Measurements from ENCODE around the gene RAD9A. TPM values are rescaled to one million over a fixed set of nuclear protein-coding genes. Genes with fewer than 3 reads are reported as not detected.

Gene RAD9A
- polyA plus RNA-seq, 1 of the 3 experiments (the other 2 are of a cell fraction), result 22.3 TPM

DNA sequence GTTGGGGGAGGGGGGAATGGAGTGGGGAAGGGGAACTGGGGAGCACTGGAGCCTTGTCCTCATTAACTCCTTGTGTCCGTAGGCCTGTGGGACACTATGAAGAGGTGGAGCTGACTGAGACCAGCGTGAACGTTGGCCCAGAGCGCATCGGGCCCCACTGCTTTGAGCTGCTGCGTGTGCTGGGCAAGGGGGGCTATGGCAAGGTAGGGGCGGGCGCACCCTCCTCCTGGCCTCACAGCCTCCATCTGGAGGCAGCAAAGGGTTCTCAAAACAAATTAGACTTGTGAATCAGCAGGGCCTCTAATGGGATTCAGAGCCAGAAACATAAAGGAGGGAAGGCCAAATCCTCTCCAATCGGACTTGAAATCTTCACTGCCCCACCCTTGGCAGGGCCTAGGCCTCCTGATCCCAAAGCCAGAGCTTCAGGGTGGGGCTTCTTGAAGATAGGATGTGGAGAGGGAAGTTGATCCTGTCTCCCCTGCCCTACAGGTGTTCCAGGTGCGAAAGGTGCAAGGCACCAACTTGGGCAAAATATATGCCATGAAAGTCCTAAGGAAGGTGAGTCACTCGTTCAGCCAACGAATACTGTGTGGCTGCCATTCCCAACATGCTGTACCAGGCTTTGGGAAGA lies 37.4 kb downstream of the RAD9A start:
- no peak for DNase-seq
- Histone ChIP-seq H3K27me3 (ENCODE audit: insufficient read depth) (no peaks in the 10 kb centered on the region), H3K4me2 (peak overlapping the region; percentile 99), H3K79me2 (ENCODE audit: insufficient read depth) (peaks cover 28% of the 10 kb centered on the region), H3K9ac (peak overlapping the region; percentile 92), H3K9me3 (no peaks in the 10 kb centered on the region), H3K27ac (ENCODE audit: low read depth in 2 of 2, low read length in 1 of 2) (peak overlapping the region in 1 of 2 experiments; percentile 40; a peak in 2 of 4 replicates), H3F3A (replicated peaks; ENCODE audit: insufficient read depth) (no peaks in the 10 kb centered on the region), H3K4me1 (ENCODE audit: control insufficient read depth in 1 of 2, insufficient read depth in 2 of 2, low read depth in 1 of 2, low read length in 1 of 2) (peaks cover 3 to 10% of the 10 kb centered on the region in 2 experiments; a peak in 1 of 4 replicates), H3K4me3 (ENCODE audit: low read depth in 2 of 2, low read length in 1 of 2) (peak overlapping the region; percentile 76 to 85), H3K36me3 (replicated peaks in 1 of 2; ENCODE audit: control insufficient read depth in 1 of 2, insufficient read depth in 2 of 2, low read length in 1 of 2) (peaks cover 3 to 25% of the 10 kb centered on the region in 2 experiments), H3K9me2 (no peaks in the 10 kb centered on the region), H4K20me1 (ENCODE audit: insufficient read depth) (no peaks in the 10 kb centered on the region), H2AFZ (ENCODE audit: low read depth) (peak overlapping the region; percentile 77; the same call in 1 of the 2 replicates)
- ChIA-PET CTCF (no interaction called here), POLR2A (interaction anchor here (0.9 to 1.8 kb wide), 4 partner anchors 9 to 39 kb away, joined by 3 to 6 read pairs (median 4); partner anchors contain the start of gene PPP1CA)
- WGBS (ENCODE audit: low lambda C conversion rate), result 28% methylated on average over 7 of the region's 12 CpGs
- TF ChIP-seq GABPA (IDR thresholded peaks at IDR 0.05; ENCODE audit: low read depth), result no peak
- TF ChIP-seq RXRA (IDR thresholded peaks at IDR 0.05; ENCODE audit: borderline replicate concordance, low read depth), result no peak
- TF ChIP-seq NFIC (IDR thresholded peaks at IDR 0.05; ENCODE audit: borderline replicate concordance), result no peak
- TF ChIP-seq TAF1 (IDR thresholded peaks at IDR 0.05; ENCODE audit: borderline replicate concordance, low read depth, low read length), result no peak
- TF ChIP-seq EZH2phosphoT487 (IDR thresholded peaks at IDR 0.05; ENCODE audit: borderline replicate concordance, low read depth), result no peak
- no peak for TF ChIP-seq CHD2 (IDR thresholded peaks at IDR 0.05; ENCODE audit: low read length, partially characterized antibody)
- no peak for TF ChIP-seq RAD21 (IDR thresholded peaks at IDR 0.05; ENCODE audit: low read length)
- no peak for TF ChIP-seq POLR2AphosphoS5 (IDR thresholded peaks at IDR 0.05; ENCODE audit: low read depth, low read length)
- no peak for TF ChIP-seq SIN3A (IDR thresholded peaks at IDR 0.05; ENCODE audit: borderline replicate concordance, low read depth, low read length)
- TF ChIP-seq EP300 (IDR thresholded peaks at IDR 0.05; ENCODE audit: borderline replicate concordance in 1 of 2, low read depth in 1 of 2, low read length in 1 of 2), result no peak
- no peak for TF ChIP-seq REST (IDR thresholded peaks at IDR 0.05; ENCODE audit: low read depth, low read length)
- TF ChIP-seq, protein P1, sequence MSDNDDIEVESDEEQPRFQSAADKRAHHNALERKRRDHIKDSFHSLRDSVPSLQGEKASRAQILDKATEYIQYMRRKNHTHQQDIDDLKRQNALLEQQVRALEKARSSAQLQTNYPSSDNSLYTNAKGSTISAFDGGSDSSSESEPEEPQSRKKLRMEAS (IDR thresholded peaks at IDR 0.05; ENCODE audit: low read depth), result no peak
- TF ChIP-seq RCOR1 (IDR thresholded peaks at IDR 0.05; ENCODE audit: low read length), result no peak
- TF ChIP-seq FOXM1 (IDR thresholded peaks at IDR 0.05; ENCODE audit: low read depth), result no peak
- TF ChIP-seq, protein P2, sequence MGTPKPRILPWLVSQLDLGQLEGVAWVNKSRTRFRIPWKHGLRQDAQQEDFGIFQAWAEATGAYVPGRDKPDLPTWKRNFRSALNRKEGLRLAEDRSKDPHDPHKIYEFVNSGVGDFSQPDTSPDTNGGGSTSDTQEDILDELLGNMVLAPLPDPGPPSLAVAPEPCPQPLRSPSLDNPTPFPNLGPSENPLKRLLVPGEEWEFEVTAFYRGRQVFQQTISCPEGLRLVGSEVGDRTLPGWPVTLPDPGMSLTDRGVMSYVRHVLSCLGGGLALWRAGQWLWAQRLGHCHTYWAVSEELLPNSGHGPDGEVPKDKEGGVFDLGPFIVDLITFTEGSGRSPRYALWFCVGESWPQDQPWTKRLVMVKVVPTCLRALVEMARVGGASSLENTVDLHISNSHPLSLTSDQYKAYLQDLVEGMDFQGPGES (IDR thresholded peaks at IDR 0.05; ENCODE audit: low read depth, low read length), result no peak
- TF ChIP-seq FOXJ3 (CRISPR knock-in tag; IDR thresholded peaks at IDR 0.05), result no peak
